ENCODE measurements around the gene NCAM2. TPM values are rescaled to one million over a fixed set of nuclear protein-coding genes. Genes with fewer than 3 reads are reported as not detected.

The NCAM2 gene
- total RNA-seq, 3 donors from 2014 or later = 2.9 to 14.1 (median 4.0) TPM

DNA sequence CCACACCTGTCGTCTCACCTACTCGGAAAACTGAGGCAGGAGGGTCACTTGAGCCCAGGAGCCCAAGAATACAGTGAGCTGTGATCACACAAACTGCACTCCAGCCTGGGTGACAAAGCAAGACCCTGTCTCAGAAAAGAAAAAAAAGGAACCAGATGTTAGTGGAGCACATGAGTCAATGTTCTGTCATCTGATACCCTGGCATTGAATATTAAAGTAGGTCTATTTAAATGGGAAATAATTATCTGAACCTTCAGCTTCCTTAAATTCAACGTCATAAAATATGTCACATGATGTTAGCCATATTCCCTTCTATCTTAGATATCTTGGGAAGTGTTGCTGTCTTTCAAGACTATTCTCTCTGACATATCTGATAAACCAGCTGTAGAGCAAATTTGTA is 47.3 kb downstream of the NCAM2 start:
- Histone ChIP-seq H3K9me3 (peaks cover 4% of the 10 kb centered on the region), H3K4me3 (no peak overlapping the region), H3K36me3 (ENCODE audit: low read depth) (no peaks in the 10 kb centered on the region), H3K4me1 (ENCODE audit: low read depth) (no peaks in the 10 kb centered on the region)
- TF ChIP-seq, protein P1, sequence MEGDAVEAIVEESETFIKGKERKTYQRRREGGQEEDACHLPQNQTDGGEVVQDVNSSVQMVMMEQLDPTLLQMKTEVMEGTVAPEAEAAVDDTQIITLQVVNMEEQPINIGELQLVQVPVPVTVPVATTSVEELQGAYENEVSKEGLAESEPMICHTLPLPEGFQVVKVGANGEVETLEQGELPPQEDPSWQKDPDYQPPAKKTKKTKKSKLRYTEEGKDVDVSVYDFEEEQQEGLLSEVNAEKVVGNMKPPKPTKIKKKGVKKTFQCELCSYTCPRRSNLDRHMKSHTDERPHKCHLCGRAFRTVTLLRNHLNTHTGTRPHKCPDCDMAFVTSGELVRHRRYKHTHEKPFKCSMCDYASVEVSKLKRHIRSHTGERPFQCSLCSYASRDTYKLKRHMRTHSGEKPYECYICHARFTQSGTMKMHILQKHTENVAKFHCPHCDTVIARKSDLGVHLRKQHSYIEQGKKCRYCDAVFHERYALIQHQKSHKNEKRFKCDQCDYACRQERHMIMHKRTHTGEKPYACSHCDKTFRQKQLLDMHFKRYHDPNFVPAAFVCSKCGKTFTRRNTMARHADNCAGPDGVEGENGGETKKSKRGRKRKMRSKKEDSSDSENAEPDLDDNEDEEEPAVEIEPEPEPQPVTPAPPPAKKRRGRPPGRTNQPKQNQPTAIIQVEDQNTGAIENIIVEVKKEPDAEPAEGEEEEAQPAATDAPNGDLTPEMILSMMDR (IDR thresholded peaks at IDR 0.05) = no peak
- no peak for ATAC-seq
- DNase-seq = no peak
- intact Hi-C loops (cut with DNase I, micrococcal nuclease) = no loop called here

DNA sequence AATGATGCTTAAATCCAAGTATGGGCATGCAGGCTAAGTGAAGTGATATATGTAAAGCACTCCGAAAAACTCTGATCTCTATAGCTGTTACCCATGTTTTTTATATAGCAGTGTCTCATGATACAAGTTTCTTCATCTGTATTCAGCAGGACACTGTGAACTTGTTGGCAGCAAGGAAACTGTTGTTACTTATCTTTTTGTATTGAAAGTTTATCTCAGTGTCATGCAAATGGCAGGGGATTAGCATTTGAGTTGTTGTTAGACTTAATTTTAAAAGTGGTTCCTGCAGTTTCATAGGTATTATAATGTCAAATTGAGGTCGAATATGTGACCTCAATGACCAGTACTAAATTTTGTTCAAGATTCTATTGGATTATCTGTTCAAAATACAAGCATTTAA is 47.9 kb downstream of the NCAM2 start:
- no peak for DNase-seq
- Histone ChIP-seq H3K4me1 (ENCODE audit: low read depth) (no peaks in the 10 kb centered on the region), H3K4me3 (no peak overlapping the region), H3K9me3 (peaks cover 4% of the 10 kb centered on the region), H3K36me3 (ENCODE audit: low read depth) (no peaks in the 10 kb centered on the region)
- TF ChIP-seq, protein P1 (IDR thresholded peaks at IDR 0.05) = no peak
- ATAC-seq = no peak
- intact Hi-C loops (cut with DNase I, micrococcal nuclease) = no loop called here

DNA sequence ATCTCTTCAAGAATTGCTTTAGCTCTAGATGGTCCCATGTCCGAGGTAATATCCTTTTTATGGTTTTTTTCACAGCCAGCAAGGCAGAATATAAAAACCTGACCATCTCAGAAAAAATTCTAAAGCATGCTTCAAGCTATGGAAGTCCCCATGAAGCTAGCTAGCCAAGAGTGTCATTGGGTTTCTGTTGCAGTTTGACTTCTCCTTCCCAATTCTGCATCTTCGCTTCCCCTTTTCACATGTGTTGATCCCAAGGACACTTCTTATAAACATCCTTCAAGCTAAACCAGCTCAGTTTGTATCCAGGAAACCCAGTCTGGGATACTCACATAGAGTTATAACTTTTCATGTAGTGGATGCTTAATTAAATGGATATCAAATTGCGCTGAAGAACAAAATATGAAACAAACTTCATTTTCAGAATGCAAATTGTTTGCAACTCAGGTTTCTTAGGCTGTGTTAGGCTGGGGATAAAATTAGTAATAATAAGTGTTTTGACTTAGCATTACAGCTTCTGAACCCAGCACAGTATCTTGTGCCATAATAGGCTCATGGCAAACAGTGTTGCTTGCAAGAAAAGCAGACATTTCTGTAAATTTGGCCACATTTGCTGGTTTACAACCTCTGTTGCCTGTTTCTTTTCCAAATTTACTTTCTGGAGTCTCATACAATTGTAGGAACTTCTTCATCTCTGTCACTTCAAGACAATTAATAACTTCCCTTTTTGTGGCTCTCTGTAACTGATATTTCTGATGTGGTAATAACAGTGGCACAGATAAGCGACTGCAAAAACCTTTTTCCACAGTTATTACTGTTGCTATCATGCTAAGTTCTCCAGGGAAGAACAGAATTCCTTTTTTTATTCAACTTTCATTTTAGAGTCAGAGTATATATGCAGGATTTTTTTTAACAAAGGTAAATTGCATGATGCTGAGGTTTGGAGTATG is 53.2 kb downstream of the NCAM2 start:
- no peak for ATAC-seq
- Histone ChIP-seq H3K4me1 (ENCODE audit: low read depth) (no peaks in the 10 kb centered on the region), H3K9me3 (no peaks in the 10 kb centered on the region), H3K36me3 (ENCODE audit: low read depth) (no peaks in the 10 kb centered on the region), H3K4me3 (no peak overlapping the region)
- intact Hi-C loops (cut with DNase I, micrococcal nuclease) = no loop called here
- DNase-seq = no peak
- TF ChIP-seq, protein P1 (IDR thresholded peaks at IDR 0.05) = no peak

DNA sequence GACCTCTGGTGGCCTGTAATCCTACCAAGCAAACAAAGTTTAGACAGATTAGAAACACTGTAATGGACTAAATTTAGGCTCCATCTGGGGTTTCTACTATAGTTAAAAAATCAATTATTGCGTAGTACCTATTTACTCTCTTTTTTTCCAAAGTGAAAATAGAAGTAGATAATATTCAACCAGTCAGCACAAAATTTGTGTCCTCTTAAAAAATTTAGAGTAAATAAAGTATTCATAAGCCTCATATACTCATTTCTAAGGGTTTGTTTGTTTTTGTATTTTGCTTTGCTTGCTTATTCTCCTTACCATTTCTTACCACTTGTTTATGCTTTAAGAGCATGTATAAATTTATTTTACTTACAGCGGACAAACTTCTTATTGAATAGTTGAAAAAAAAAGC is 54.5 kb downstream of the NCAM2 start:
- no peak for ATAC-seq
- H3K9me3 ChIP-seq = no peaks in the 10 kb centered on the region
- no peak for DNase-seq
- intact Hi-C loops (cut with DNase I, micrococcal nuclease) = no loop called here
- no peaks in the 10 kb centered on the region for H3K4me1 ChIP-seq (ENCODE audit: low read depth)
- TF ChIP-seq, protein P1 (IDR thresholded peaks at IDR 0.05) = no peak
- no peak overlapping the region for H3K4me3 ChIP-seq
- no peaks in the 10 kb centered on the region for H3K36me3 ChIP-seq (ENCODE audit: low read depth)

DNA sequence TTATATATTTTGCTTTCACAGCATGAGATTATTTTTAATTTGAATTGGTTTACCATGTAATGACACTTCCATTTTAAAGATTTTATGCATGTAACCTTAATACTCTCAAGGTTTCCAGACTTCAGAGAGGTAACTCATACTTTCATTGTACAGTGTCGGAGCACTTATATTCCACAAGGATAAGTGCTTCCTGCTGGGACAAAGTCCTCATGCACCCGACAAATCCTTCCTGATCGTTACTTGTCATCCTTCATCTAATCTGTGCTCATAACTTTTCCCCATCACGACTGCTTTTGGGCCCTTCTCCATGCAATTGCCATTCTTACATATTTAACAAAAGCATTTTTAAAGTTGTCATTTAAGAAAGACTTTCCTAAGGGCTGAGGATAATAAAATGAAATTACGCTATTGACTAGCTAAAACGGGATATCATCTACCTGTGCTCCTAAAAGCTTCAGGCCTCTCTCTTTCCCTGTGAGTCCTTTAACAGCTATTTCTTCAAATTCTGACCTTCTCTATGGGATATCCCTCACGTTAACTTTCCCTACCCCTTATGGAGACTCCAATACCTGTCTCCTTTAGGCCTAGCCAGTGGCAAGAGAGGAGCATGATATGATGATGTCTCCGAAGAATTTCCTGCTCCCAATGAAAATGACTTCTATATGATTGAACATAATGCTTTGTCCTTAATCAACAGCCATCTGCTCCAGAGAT is 59.3 kb downstream of the NCAM2 start:
- no peaks in the 10 kb centered on the region for H3K4me1 ChIP-seq (ENCODE audit: low read depth)

More for the DNA sequence above, 59.3 kb downstream of the NCAM2 start:
- H3K9me3 ChIP-seq = no peaks in the 10 kb centered on the region
- intact Hi-C loops (cut with DNase I, micrococcal nuclease) = no loop called here
- DNase-seq (no peak), ATAC-seq (no peak)
- no peak overlapping the region for H3K4me3 ChIP-seq
- no peaks in the 10 kb centered on the region for H3K36me3 ChIP-seq (ENCODE audit: low read depth)
- TF ChIP-seq, protein P1 (IDR thresholded peaks at IDR 0.05) = no peak
